Activated T-helper 1 cell treated with anti-CD3 and anti-CD28 coated beads, Interleukin-2, amount 50 U/mL, for 16 hours (primary cell): ENCODE results near the gene RCBTB2.

Source experiments
- DNase-seq, 2 donors: peaks; one replicate each; pipeline ENCODE4 v3.0.0-alpha.2; 2020; ENCODE audit warnings: low read depth in 1 of 2, low spot score in 1 of 2

The RCBTB2 gene

DNA sequence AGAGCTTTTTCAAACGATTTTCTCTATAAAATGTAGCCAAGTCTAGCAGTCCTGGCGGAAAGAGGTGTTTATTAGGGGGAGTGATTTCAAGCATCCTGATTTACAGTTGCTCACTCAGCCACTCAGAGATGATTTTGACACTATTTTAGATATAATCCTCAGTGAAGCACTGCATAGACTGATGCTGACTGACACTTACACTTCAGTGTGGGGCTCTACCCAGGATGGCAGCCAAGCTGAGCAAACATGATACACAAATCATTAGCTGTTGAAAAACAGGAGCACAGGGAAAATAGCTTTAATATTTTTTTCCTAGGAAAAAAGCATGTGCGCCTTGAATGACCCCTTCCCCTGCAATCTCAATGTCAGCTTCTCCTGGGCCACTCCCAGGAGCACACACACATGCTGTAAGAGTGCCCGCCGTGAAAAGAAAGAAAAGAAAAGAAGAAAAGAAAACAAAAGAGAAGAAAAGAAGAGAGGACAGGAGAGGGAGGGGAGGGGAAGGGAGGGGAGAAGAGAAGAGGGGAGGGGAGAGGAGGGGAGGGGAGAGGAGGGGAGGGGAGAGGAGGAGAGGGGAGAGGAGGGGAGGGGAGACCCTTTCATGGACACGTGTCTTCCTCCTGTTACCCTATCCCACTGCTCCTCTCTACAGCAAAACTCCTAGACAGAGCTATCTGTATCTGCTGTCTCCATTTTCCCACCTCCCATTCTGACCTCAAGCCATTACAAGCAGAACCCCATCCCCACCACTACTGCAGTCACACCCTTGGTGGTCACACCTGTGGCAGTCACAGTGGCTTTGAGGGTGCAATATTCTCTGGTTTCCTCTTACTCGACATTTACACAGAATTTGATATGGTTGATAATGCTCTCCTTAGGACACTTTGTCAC lies 36.4 kb downstream of the RCBTB2 start:
- no peak for DNase-seq

DNA sequence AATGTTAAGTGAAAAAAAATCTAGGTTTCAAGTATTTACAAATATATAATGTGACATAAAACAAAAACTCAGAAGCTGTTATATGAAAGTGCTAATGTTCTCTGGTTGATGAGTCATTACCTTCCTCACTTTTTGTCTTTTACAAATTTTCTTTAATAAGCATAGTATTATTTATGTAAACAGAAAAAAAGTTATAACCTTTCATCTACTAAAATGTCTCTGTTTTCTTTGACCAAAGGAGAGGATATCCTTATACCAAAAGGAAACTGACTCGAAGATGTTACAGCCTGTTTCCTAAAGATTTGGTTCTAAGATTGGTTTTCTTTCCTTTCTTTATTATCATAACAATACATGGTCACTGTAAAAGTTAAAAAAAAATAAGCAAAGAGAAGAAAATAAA lies 38.0 kb downstream of the RCBTB2 start:
- no peak for DNase-seq

GRCh38 chr13:48493851-48494250 lies 39.0 kb downstream of the RCBTB2 start:
- no peak for DNase-seq

GRCh38 chr13:48493066-48493765 lies 39.7 kb downstream of the RCBTB2 start:
- DNase-seq = no peak

DNA sequence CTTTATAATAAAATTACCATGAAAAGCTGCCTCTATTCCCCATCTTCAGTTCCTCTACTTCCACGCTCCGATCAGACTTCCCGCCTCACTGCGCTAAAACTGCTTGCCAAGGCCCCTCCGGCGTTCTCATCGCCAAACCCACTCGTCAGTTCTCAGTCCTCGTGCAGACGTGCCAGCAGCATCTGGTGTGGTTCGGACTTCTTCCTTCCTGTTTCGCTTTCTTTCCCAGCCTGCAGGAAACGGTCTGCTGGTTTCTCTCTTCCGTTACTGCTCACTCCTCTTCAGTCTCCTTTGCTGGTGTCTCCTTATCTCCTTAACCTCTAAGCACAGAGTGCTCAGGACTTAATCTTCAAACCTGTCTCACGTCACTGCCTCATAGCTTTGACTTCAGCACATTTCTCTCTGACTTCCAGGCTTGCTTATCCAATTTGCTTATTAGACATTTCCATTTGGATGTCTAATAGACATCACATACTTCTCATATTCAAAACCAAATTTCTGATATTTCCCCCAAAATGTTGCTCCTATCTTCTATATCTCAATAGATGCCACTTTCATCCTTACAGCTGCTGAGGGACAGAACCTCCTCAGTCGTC lies 40.3 kb downstream of the RCBTB2 start:
- DNase-seq = peak; percentile 45 to 48

DNA sequence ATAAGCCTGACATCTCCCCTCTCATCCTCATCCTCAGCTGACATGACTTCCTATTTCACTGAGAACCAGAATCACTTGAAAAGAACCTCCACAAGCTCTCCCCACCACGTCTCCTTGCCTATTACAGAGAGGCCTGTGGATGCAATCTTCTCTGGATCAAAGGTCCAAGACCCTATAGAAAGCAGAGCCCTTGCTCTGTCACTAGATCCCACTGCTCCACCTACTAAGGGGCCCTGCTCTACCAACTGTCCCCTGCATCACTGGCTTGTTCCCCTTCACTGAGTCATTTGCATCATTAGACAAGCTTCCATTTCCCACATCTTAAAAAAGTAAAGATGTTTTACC lies 40.8 kb downstream of the RCBTB2 start:
- DNase-seq = no peak

- DNase-seq = no peak
These were observed 41.3 kb downstream of the RCBTB2 start for GRCh38 chr13:48491423-48492095.

DNA sequence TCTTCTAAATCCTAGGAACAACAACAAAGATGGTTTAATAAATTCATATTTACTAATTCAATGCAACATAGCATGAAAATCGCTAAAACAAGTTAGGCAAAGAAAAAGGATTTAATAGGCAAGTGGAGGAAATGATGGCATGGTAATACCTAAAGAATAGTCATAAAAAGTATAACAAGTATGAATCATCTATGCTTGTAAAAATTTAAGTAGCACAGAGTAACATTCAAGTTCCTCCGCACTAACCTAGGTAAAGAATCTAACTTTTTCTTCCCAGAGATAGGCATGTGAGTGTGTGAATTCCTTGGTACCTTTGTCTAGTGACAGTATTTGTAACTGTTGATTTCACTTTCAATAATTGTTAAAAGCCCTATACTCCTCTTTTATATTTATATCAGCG lies 42.6 kb downstream of the RCBTB2 start:
- DNase-seq = no peak

DNA sequence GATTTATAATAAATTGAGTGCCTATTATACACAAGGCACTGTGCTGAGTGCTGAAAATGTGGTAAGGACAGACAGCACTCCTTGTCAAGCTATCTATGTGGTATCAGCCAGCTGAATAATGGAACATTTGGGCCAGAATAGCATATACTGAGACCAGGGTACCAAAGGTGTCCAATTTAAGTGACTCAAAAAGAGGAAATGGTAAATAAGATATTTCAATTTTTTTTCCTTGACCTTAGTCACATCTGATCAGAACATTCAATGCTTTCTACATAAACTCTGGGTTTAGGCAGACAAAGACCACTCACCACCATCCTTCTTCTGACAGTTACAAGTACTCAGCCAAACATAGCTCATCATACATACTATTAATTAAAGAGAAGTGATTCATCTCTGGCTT lies 43.2 kb downstream of the RCBTB2 start:
- no peak for DNase-seq

GRCh38 chr13:48488995-48489394 lies 43.9 kb downstream of the RCBTB2 start:
- DNase-seq = no peak

DNA sequence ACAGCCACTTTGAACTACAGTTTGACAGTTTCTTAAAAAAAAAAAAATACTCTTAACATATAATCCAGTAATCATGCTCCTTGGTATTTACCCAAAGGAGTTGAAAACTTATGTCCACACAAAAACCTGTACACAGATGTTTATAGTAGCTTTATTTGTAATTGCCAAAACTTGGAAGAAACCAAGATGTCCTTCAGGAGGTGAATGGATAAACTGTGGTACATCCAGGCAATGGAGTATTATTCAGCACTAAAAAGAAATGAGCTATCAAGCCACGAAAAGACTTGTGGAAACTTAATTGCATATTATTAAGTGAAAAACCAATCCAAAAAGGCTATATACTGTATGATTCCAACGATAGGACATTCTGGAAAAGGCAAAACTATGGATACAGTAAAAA lies 44.9 kb downstream of the RCBTB2 start:
- no peak for DNase-seq

DNA sequence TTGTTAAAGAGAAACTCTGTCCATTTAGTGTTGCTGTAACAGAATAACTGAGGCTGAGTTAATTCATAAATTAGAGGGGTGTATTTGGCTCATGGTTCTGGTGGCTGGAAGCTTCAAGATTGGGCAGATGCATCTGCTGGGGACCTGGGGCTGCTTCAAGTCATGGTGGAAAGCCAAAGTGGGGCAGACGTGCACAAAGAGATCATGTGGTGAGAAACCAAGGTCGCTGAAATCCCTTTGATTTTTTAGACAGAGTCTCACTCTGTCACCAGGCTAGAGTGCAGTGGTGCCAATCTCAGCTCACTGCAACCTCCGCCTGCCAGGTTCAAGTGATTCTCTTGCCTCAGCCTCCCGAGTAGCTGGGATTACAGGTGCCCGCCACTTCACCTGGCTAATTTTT lies 46.0 kb downstream of the RCBTB2 start:
- DNase-seq = no peak

DNA sequence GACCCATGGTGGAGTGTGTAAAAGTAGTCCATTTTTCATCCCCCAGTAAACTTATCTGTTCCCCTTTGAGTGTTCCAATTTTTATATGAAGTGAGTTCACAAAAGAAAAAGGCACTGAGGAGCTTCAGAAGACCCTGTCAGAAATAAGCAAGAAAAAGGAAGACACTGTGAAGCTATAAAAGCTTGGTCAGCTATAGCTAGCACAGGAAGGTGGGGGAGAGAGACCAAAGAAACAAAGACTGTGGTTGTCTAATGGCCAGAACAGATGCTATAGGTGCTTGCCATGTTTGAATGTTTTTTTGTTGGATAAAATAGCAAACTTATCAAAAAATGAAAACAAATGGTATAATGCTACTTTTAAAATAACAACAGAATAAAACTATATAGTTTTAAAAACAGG lies 46.5 kb downstream of the RCBTB2 start:
- no peak for DNase-seq

DNA sequence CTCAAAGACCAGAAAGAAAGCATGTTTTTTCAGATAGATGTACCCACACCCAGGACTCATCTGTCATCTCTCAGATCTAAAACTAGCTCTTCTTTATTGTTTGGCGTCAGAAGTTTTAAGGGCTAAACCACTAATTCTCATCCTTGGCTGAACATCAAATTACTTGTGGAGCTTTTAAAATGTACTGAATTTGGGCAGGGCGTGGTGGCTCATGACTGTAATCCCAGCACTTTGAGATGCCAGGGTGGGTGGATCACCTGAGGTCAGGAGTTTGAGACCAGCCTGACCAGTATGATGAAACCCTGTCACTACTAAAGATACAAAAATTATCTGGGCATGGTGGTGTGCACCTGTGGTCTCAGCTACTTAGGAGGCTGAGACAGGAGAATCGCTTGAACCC lies 47.4 kb downstream of the RCBTB2 start:
- DNase-seq = no peak

- no peak for DNase-seq
These were observed 49.3 kb downstream of the RCBTB2 start for GRCh38 chr13:48483575-48483974.

GRCh38 chr13:48478391-48478790 lies 54.5 kb downstream of the RCBTB2 start:
- DNase-seq = no peak

DNA sequence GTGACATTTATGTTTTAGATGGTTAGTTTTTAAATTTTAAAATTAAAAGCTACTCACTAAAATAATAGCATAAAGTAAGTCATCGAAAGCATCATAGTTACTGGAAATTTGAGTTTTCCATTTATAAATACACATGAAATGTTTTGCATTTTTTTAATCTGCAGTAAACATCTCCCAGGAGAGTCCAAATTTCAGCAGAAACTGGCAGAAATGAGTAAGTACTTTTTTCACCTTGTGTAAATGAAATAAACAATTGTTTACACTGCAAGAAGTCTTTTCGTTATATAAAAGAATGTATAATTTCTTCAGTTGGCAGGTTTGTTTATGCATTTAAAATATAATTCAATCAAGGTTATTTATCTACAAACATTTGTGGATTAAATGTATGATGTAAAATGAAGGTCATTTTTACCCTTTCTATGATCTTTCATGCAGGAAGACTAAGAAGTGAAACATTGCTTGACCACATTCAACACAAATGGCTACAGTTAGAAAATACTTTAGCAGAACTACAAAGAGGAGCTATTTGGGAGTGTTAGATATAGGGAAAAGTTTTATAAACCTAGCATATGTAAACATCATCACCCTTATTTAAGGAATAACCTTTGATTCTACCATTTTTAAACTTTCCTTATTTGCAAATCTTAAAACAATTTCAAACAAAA lies 55.6 kb downstream of the RCBTB2 start:
- no peak for DNase-seq

DNA sequence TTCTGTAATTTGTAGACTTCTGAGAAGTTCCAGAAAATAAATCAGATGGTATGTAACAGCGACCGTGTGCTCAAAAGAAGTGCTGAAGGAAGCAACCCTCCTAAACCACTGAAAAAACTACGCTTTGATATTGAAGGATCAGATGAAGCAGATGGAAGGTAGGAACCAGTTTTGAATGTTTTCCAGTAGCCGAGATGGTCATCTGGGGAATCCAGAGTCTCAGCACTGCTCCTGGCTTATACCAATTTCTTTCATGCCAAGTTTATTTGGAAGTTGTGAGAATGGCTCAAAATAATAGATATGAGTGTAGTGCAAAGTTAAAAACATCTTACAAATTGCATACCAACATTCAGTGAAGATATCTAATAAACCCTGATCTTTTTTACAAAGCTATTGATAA lies 56.2 kb downstream of the RCBTB2 start:
- no peak for DNase-seq

GRCh38 chr13:48476215-48476614 lies 56.7 kb downstream of the RCBTB2 start:
- DNase-seq = no peak

DNA sequence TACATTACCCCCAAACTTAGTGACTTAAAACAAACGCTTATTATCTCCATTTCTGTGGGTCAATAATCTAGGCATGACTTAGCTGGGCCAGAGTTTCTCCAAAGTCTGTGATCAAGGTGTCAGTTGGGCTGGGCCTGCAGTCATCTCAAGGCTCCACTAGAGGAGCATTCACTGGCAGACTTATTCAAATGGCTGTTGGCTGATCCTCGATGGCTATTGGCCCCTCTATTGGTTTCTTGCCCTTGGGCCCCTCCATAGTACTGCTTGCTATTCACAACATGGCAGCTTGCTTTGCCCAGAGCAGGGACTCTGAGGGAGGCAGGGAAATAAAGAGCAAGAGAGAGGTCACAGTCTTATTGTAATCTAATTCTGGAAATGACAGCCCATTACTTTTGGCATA lies 57.6 kb downstream of the RCBTB2 start:
- no peak for DNase-seq

DNA sequence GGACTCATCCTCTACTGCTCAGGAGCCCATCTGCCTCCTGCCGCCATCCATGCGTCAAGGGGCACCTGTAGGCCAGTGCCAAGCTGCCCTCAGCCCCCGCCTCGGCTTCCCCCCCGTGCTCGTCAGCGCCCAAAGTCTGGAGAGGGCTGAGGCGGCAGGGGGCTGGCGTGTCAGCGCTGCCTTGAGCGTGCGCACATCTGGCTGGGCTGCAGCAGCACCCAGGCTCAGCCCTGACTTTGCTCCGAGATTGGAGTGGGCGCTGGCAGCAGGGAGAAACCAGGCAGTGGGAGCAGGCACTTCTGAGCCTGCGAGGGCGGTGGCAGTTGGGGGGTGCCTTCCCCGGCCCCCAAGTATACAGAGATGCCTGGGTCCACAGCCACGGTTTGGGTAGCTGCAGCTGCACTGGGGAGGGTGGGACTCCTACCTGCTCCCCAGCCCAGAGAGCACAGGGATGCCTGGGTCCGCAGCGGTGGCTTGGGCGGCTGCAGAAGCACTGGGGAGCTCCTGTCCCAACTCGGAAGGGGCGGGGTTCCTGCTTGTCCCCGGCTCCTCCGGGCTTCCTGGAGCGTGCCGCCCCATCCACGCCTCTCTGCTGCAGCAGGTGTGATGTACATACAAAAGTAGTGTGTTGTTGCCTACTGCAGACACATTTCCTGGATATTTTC lies 75.2 kb downstream of the RCBTB2 start:
- no peak for DNase-seq
